Prostate gland (tissue), 2 donors: ENCODE measurements around the gene CYTH4.

Experiments used
- CTCF ChIP-seq, 4 experiments: fragments of 200-600 bp in 2 of 4; fragments of 450-650 bp in 2 of 4; sonication (generic) in 2 of 4; IDR thresholded peaks; 1 replicate in 3 of 4; 2 replicates in 1 of 4; pipeline ENCODE4 v1.5.1; 2016 to 2019; ENCODE audit warnings: antibody characterized with exemption in 4 of 4, mild to moderate bottlenecking in 2 of 4, moderate library complexity in 2 of 4
- POLR2A ChIP-seq: fragments of 450-650 bp; IDR thresholded peaks from one replicate; pipeline ENCODE4 v1.6.1; 2016; ENCODE audit warnings: antibody characterized with exemption, mild to moderate bottlenecking
- POLR2AphosphoS5 ChIP-seq: sonication (generic); formaldehyde crosslinking; IDR thresholded peaks from one replicate; pipeline ENCODE4 v1.6.1; 2017; ENCODE audit warnings: antibody characterized with exemption

DNA sequence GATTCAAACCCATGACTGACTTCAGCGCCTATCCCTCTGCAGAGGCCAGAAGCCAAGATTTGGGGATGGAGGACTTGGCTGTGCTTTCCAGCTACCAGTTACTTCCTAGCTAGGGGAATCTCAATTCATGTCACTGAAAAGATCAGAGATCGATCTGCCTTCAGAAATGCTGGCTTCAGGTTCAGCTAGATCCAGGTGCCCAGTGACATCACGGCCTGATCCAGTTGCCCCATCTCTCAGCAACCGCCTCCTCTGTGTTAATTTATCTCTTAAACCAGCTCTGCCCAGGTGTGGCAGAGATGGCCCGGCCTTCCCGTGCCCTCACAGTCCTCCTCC, 24.2 kb downstream of the CYTH4 start:
- TF ChIP-seq CTCF (IDR thresholded peaks at IDR 0.05) (no peak), POLR2AphosphoS5 (no peak), POLR2A (no peak)
